ENCODE results near the gene KCNG2. TPM values are rescaled to one million over a fixed set of nuclear protein-coding genes. Genes with fewer than 3 reads are reported as not detected.

The KCNG2 gene
- polyA plus RNA-seq, 1 of the 3 experiments (the other 2 are of a cell fraction): not detected

GRCh38 chr18:79805211-79805887 is 7.6 kb downstream of the KCNG2 start:
- no peaks in the 10 kb centered on the region for H3F3A ChIP-seq (replicated peaks; ENCODE audit: insufficient read depth)
- no peak overlapping the region for H2AFZ ChIP-seq (ENCODE audit: low read depth)
- H3K79me2 ChIP-seq (ENCODE audit: insufficient read depth): no peaks in the 10 kb centered on the region
- H3K4me2 ChIP-seq: no peak overlapping the region
- H3K4me1 ChIP-seq (ENCODE audit: control insufficient read depth in 1 of 2, insufficient read depth in 2 of 2, low read depth in 1 of 2, low read length in 1 of 2): no peaks in the 10 kb centered on the region
- no peak overlapping the region for H3K4me3 ChIP-seq (ENCODE audit: low read depth in 2 of 2, low read length in 1 of 2)
- H3K27ac ChIP-seq (ENCODE audit: low read depth in 2 of 2, low read length in 1 of 2): no peak overlapping the region
- H3K9me2 ChIP-seq: no peaks in the 10 kb centered on the region
- CTCF ChIA-PET: interaction anchor here (0.5 to 0.7 kb wide), 2 partner anchors 14 to 15 kb away, joined by 3 read pairs; no protein-coding TSS in a partner anchor
- 43% methylated on average over 16 of the region's 18 CpGs for WGBS (ENCODE audit: low lambda C conversion rate)
- no peaks in the 10 kb centered on the region for H3K9me3 ChIP-seq
- TF ChIP-seq YY1 (IDR thresholded peaks at IDR 0.05; ENCODE audit: low read depth) (no peak), CHD2 (IDR thresholded peaks at IDR 0.05; ENCODE audit: low read length, partially characterized antibody) (no peak), MXI1 (IDR thresholded peaks at IDR 0.05; ENCODE audit: low read depth, low read length) (no peak), ELF1 (IDR thresholded peaks at IDR 0.05) (no peak)
- H3K9ac ChIP-seq: no peak overlapping the region
- H3K36me3 ChIP-seq (replicated peaks in 1 of 2; ENCODE audit: control insufficient read depth in 1 of 2, insufficient read depth in 2 of 2, low read length in 1 of 2): no peaks in the 10 kb centered on the region
- POLR2A ChIA-PET: no interaction called here
- H3K27me3 ChIP-seq (ENCODE audit: insufficient read depth): peaks cover 67% of the 10 kb centered on the region
- no peak for DNase-seq
- H4K20me1 ChIP-seq (ENCODE audit: insufficient read depth): no peaks in the 10 kb centered on the region

- Histone ChIP-seq H3K4me2 (no peak overlapping the region), H3K9me2 (no peaks in the 10 kb centered on the region), H3K9me3 (no peaks in the 10 kb centered on the region), H3K4me1 (ENCODE audit: control insufficient read depth in 1 of 2, insufficient read depth in 2 of 2, low read depth in 1 of 2, low read length in 1 of 2) (no peaks in the 10 kb centered on the region), H3K27me3 (ENCODE audit: insufficient read depth) (peaks cover 67% of the 10 kb centered on the region), H3K27ac (ENCODE audit: low read depth in 2 of 2, low read length in 1 of 2) (no peak overlapping the region), H3K79me2 (ENCODE audit: insufficient read depth) (no peaks in the 10 kb centered on the region), H4K20me1 (ENCODE audit: insufficient read depth) (no peaks in the 10 kb centered on the region), H3F3A (replicated peaks; ENCODE audit: insufficient read depth) (no peaks in the 10 kb centered on the region), H3K4me3 (ENCODE audit: low read depth in 2 of 2, low read length in 1 of 2) (no peak overlapping the region), H2AFZ (ENCODE audit: low read depth) (no peak overlapping the region), H3K9ac (no peak overlapping the region), H3K36me3 (replicated peaks in 1 of 2; ENCODE audit: control insufficient read depth in 1 of 2, insufficient read depth in 2 of 2, low read length in 1 of 2) (no peaks in the 10 kb centered on the region)
- TF ChIP-seq JUND (IDR thresholded peaks at IDR 0.05) (no peak), CTCF (IDR thresholded peaks at IDR 0.05) (no peak), SMC3 (IDR thresholded peaks at IDR 0.05; ENCODE audit: low read depth, low read length) (no peak), ELF1 (IDR thresholded peaks at IDR 0.05) (no peak), FOSL2 (IDR thresholded peaks at IDR 0.05; ENCODE audit: borderline replicate concordance, low read depth) (no peak), RAD21 (IDR thresholded peaks at IDR 0.05; ENCODE audit: low read length) (no peak), USF1 (IDR thresholded peaks at IDR 0.05; ENCODE audit: borderline replicate concordance, low read depth) (no peak), NFIC (IDR thresholded peaks at IDR 0.05; ENCODE audit: borderline replicate concordance) (no peak), TEAD4 (IDR thresholded peaks at IDR 0.05; ENCODE audit: borderline replicate concordance, insufficient read depth) (no peak), YY1 (IDR thresholded peaks at IDR 0.05; ENCODE audit: low read depth) (no peak), RFX5 (IDR thresholded peaks at IDR 0.05; ENCODE audit: low read length) (no peak), RXRA (IDR thresholded peaks at IDR 0.05; ENCODE audit: borderline replicate concordance, low read depth) (no peak), GATA2 (CRISPR knock-in tag; IDR thresholded peaks at IDR 0.05) (no peak)
- TF ChIP-seq, protein P1, sequence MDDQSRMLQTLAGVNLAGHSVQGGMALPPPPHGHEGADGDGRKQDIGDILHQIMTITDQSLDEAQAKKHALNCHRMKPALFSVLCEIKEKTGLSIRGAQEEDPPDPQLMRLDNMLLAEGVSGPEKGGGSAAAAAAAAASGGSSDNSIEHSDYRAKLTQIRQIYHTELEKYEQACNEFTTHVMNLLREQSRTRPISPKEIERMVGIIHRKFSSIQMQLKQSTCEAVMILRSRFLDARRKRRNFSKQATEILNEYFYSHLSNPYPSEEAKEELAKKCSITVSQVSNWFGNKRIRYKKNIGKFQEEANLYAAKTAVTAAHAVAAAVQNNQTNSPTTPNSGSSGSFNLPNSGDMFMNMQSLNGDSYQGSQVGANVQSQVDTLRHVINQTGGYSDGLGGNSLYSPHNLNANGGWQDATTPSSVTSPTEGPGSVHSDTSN (IDR thresholded peaks at IDR 0.05): no peak
- 21% methylated on average over 10 of the region's 16 CpGs for WGBS (ENCODE audit: low lambda C conversion rate)
- ChIA-PET POLR2A (no interaction called here), CTCF (interaction anchor here (0.5 kb wide), 1 partner anchor 13 kb away, joined by 3 read pairs; no protein-coding TSS in a partner anchor)
- no peak for DNase-seq
Observed at GRCh38 chr18:79805926-79806487, 8.3 kb downstream of the KCNG2 start.

All from SK-N-SH (cell line).